ENCODE results near the gene DCTD. TPM values are rescaled to one million over a fixed set of nuclear protein-coding genes. Genes with fewer than 3 reads are reported as not detected.

The DCTD gene
- total and polyA plus RNA-seq, 2 of the 13 experiments (the other 11 are each of a cell fraction or from before 2014, with no cell fraction given): 85.1 to 95.3 TPM

DNA sequence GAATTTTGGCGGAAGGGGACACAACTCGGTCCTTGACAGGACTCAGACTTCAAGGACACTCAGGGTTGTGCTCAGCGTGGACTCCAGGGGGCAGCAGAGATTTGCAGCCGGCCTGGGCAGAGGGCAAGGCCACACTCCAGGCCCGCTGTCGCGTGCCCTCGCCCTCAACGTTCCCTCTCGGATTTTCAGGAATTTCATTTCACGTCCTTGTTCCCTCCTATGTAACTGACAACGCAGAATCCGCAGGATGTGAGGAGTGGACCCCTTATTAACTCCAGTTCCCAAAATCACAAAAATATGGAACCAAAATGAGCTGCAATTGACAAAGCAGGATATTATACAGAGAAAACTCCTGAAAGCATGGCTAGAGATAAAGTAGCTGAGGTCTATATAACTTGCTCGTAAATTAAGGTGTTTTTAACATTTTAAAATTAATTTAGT is 21.0 kb upstream of the DCTD start (continued):
- TF ChIP-seq HMGXB3 (CRISPR knock-in tag; IDR thresholded peaks at IDR 0.05; ENCODE audit: borderline replicate concordance) (0 out of 2 replicates have a peak, but pooled peaks have one; percentile 24), ZKSCAN8 (CRISPR knock-in tag; IDR thresholded peaks at IDR 0.05; ENCODE audit: borderline replicate concordance) (0 out of 2 replicates have a peak, but pooled peaks have one; percentile 37), ZNF20 (CRISPR knock-in tag; IDR thresholded peaks at IDR 0.05) (no peak), ASH2L (IDR thresholded peaks at IDR 0.05; ENCODE audit: insufficient read length, low read depth, low read length) (peak; percentile 31), KLF16 (CRISPR knock-in tag; IDR thresholded peaks at IDR 0.05) (peak in 1 of 2 experiments; percentile 41; a peak in 1 of 4 replicates), MED8 (CRISPR knock-in tag; IDR thresholded peaks at IDR 0.05; ENCODE audit: insufficient replicate concordance) (no peak), FOXA1 (IDR thresholded peaks at IDR 0.05) (no peak), FOXA1 (CRISPR knock-in tag; IDR thresholded peaks at IDR 0.05) (peak; percentile 7; the same call in 1 of the 2 replicates), ZFP36 (IDR thresholded peaks at IDR 0.05; ENCODE audit: borderline replicate concordance, low read depth, low read length, partially characterized antibody) (peak; percentile 23), GFI1 (CRISPR knock-in tag; IDR thresholded peaks at IDR 0.05; ENCODE audit: borderline replicate concordance) (no peak), NFKB2 (CRISPR knock-in tag; IDR thresholded peaks at IDR 0.05; ENCODE audit: borderline replicate concordance) (peak; percentile 35; the same call in 1 of the 2 replicates), GATAD2A (CRISPR knock-in tag; IDR thresholded peaks at IDR 0.05) (peak; percentile 65; the same call in 1 of the 2 replicates), SPEN (CRISPR knock-in tag; IDR thresholded peaks at IDR 0.05; ENCODE audit: low read depth) (0 out of 2 replicates have a peak, but pooled peaks have one; percentile 25)
- TF ChIP-seq, protein P1, sequence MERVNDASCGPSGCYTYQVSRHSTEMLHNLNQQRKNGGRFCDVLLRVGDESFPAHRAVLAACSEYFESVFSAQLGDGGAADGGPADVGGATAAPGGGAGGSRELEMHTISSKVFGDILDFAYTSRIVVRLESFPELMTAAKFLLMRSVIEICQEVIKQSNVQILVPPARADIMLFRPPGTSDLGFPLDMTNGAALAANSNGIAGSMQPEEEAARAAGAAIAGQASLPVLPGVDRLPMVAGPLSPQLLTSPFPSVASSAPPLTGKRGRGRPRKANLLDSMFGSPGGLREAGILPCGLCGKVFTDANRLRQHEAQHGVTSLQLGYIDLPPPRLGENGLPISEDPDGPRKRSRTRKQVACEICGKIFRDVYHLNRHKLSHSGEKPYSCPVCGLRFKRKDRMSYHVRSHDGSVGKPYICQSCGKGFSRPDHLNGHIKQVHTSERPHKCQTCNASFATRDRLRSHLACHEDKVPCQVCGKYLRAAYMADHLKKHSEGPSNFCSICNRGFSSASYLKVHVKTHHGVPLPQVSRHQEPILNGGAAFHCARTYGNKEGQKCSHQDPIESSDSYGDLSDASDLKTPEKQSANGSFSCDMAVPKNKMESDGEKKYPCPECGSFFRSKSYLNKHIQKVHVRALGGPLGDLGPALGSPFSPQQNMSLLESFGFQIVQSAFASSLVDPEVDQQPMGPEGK (CRISPR knock-in tag; IDR thresholded peaks at IDR 0.05): 0 out of 2 replicates have a peak, but pooled peaks have one; percentile 23
- TF ChIP-seq, protein P2, sequence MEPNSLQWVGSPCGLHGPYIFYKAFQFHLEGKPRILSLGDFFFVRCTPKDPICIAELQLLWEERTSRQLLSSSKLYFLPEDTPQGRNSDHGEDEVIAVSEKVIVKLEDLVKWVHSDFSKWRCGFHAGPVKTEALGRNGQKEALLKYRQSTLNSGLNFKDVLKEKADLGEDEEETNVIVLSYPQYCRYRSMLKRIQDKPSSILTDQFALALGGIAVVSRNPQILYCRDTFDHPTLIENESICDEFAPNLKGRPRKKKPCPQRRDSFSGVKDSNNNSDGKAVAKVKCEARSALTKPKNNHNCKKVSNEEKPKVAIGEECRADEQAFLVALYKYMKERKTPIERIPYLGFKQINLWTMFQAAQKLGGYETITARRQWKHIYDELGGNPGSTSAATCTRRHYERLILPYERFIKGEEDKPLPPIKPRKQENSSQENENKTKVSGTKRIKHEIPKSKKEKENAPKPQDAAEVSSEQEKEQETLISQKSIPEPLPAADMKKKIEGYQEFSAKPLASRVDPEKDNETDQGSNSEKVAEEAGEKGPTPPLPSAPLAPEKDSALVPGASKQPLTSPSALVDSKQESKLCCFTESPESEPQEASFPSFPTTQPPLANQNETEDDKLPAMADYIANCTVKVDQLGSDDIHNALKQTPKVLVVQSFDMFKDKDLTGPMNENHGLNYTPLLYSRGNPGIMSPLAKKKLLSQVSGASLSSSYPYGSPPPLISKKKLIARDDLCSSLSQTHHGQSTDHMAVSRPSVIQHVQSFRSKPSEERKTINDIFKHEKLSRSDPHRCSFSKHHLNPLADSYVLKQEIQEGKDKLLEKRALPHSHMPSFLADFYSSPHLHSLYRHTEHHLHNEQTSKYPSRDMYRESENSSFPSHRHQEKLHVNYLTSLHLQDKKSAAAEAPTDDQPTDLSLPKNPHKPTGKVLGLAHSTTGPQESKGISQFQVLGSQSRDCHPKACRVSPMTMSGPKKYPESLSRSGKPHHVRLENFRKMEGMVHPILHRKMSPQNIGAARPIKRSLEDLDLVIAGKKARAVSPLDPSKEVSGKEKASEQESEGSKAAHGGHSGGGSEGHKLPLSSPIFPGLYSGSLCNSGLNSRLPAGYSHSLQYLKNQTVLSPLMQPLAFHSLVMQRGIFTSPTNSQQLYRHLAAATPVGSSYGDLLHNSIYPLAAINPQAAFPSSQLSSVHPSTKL (CRISPR knock-in tag; IDR thresholded peaks at IDR 0.05): peak; percentile 50; the same call in 1 of the 2 replicates
- TF ChIP-seq, protein P3, sequence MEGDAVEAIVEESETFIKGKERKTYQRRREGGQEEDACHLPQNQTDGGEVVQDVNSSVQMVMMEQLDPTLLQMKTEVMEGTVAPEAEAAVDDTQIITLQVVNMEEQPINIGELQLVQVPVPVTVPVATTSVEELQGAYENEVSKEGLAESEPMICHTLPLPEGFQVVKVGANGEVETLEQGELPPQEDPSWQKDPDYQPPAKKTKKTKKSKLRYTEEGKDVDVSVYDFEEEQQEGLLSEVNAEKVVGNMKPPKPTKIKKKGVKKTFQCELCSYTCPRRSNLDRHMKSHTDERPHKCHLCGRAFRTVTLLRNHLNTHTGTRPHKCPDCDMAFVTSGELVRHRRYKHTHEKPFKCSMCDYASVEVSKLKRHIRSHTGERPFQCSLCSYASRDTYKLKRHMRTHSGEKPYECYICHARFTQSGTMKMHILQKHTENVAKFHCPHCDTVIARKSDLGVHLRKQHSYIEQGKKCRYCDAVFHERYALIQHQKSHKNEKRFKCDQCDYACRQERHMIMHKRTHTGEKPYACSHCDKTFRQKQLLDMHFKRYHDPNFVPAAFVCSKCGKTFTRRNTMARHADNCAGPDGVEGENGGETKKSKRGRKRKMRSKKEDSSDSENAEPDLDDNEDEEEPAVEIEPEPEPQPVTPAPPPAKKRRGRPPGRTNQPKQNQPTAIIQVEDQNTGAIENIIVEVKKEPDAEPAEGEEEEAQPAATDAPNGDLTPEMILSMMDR (CRISPR knock-in tag; IDR thresholded peaks at IDR 0.05): peak; percentile 96

Measured in HepG2 (cell line).